GM12872 (cell line): Measurements from ENCODE around the gene CLIC4.

ENCODE experiments used
- CTCF ChIP-seq: IDR thresholded peaks from 3 replicates; pipeline ENCODE4 v1.5.1; 2011; ENCODE audit warnings: low read depth, mild to moderate bottlenecking, low read length, moderate library complexity; ENCODE audit not compliant: insufficient read depth

CLIC4 gene

GRCh38 chr1:24888971-24889676 lies 143.9 kb downstream of the CLIC4 start:
- no peak for TF ChIP-seq CTCF

- TF ChIP-seq CTCF: no peak
These were observed 145.6 kb downstream of the CLIC4 start for GRCh38 chr1:24890887-24891286.

- no peak for TF ChIP-seq CTCF
These were observed 147.2 kb downstream of the CLIC4 start for GRCh38 chr1:24892188-24893153.

GRCh38 chr1:24893431-24893830 lies 148.2 kb downstream of the CLIC4 start:
- no peak for TF ChIP-seq CTCF
